ENCODE results near the gene UBL3. TPM values are rescaled to one million over a fixed set of nuclear protein-coding genes. Genes with fewer than 3 reads are reported as not detected.

UBL3 gene
- 10 to 100 TPM; 37.1 to 45.8 (median 40.0) TPM for polyA plus RNA-seq (ENCODE audit: insufficient read length in 3 of 3)
- long read RNA-seq, donor 1, full-length matches to known transcripts = 13 of 13 reads
- long read RNA-seq, donor 1, partial matches to known transcripts = 0 of 13 reads
- long read RNA-seq, donor 1, other reads (novel, unspliced or antisense) = 0 of 13 reads
- long read RNA-seq, donor 2, full-length matches to known transcripts = 8 of 8 reads
- long read RNA-seq, donor 2, partial matches to known transcripts = 0 of 8 reads
- long read RNA-seq, donor 2, other reads (novel, unspliced or antisense) = 0 of 8 reads
- long read RNA-seq, donor 3, full-length matches to known transcripts = 17 of 17 reads
- long read RNA-seq, donor 3, partial matches to known transcripts = 0 of 17 reads
- long read RNA-seq, donor 3, other reads (novel, unspliced or antisense) = 0 of 17 reads
- long read RNA-seq, donor 4, full-length matches to known transcripts = 12 of 12 reads
- long read RNA-seq, donor 4, partial matches to known transcripts = 0 of 12 reads
- long read RNA-seq, donor 4, other reads (novel, unspliced or antisense) = 0 of 12 reads
- long read RNA-seq, donor 5 = 0 reads
- long read RNA-seq, donor 6, full-length matches to known transcripts = 17 of 17 reads
- long read RNA-seq, donor 6, partial matches to known transcripts = 0 of 17 reads
- long read RNA-seq, donor 6, other reads (novel, unspliced or antisense) = 0 of 17 reads
- long read RNA-seq, donor 7, full-length matches to known transcripts = 25 of 25 reads
- long read RNA-seq, donor 7, partial matches to known transcripts = 0 of 25 reads
- long read RNA-seq, donor 7, other reads (novel, unspliced or antisense) = 0 of 25 reads
- long read RNA-seq, donor 8, full-length matches to known transcripts = 13 of 13 reads
- long read RNA-seq, donor 8, partial matches to known transcripts = 0 of 13 reads
- long read RNA-seq, donor 8, other reads (novel, unspliced or antisense) = 0 of 13 reads
- long read RNA-seq, donor 9, full-length matches to known transcripts = 17 of 17 reads
- long read RNA-seq, donor 9, partial matches to known transcripts = 0 of 17 reads
- long read RNA-seq, donor 9, other reads (novel, unspliced or antisense) = 0 of 17 reads
- long read RNA-seq, donor 10, full-length matches to known transcripts = 19 of 59 reads
- long read RNA-seq, donor 10, partial matches to known transcripts = 40 of 59 reads
- long read RNA-seq, donor 10, other reads (novel, unspliced or antisense) = 0 of 59 reads
- long read RNA-seq, donor 11, full-length matches to known transcripts = 15 of 15 reads
- long read RNA-seq, donor 11, partial matches to known transcripts = 0 of 15 reads
- long read RNA-seq, donor 11, other reads (novel, unspliced or antisense) = 0 of 15 reads
- long read RNA-seq, donor 12, full-length matches to known transcripts = 3 of 3 reads
- long read RNA-seq, donor 12, partial matches to known transcripts = 0 of 3 reads
- long read RNA-seq, donor 12, other reads (novel, unspliced or antisense) = 0 of 3 reads
- long read RNA-seq, donor 13 = 0 reads
- long read RNA-seq, donor 14, full-length matches to known transcripts = 15 of 15 reads
- long read RNA-seq, donor 14, partial matches to known transcripts = 0 of 15 reads
- long read RNA-seq, donor 14, other reads (novel, unspliced or antisense) = 0 of 15 reads
- long read RNA-seq, donor 15, full-length matches to known transcripts = 4 of 4 reads
- long read RNA-seq, donor 15, partial matches to known transcripts = 0 of 4 reads
- long read RNA-seq, donor 15, other reads (novel, unspliced or antisense) = 0 of 4 reads
- long read RNA-seq, donor 16, full-length matches to known transcripts = 54 of 69 reads
- long read RNA-seq, donor 16, partial matches to known transcripts = 15 of 69 reads
- long read RNA-seq, donor 16, other reads (novel, unspliced or antisense) = 0 of 69 reads

GRCh38 chr13:29850213-29850898, at the start of gene UBL3:
UBL3 (minus strand) TSS chr13:29850617; CDS start chr13:29849538, 1,079 bp downstream.
- peak; percentile 88 to 98 (median 96) for DNase-seq (ENCODE audit: extremely low read depth in 1 of 11, low read depth in 9 of 11, low spot score in 4 of 11)

- DNase-seq (ENCODE audit: extremely low read depth in 1 of 11, low read depth in 9 of 11, low spot score in 4 of 11) = no peak
These were observed 46.7 kb upstream of the UBL3 start for GRCh38 chr13:29897102-29897501.

GRCh38 chr13:29893438-29893837, 43.0 kb upstream of the UBL3 start:
- DNase-seq (ENCODE audit: extremely low read depth in 1 of 11, low read depth in 9 of 11, low spot score in 4 of 11) = no peak

GRCh38 chr13:29892151-29892550, 41.7 kb upstream of the UBL3 start:
- DNase-seq (ENCODE audit: extremely low read depth in 1 of 11, low read depth in 9 of 11, low spot score in 4 of 11) = no peak

GRCh38 chr13:29889111-29889510, 38.7 kb upstream of the UBL3 start:
- DNase-seq (ENCODE audit: extremely low read depth in 1 of 11, low read depth in 9 of 11, low spot score in 4 of 11) = no peak

- no peak for DNase-seq (ENCODE audit: extremely low read depth in 1 of 11, low read depth in 9 of 11, low spot score in 4 of 11)
These were observed 37.9 kb upstream of the UBL3 start for GRCh38 chr13:29888306-29888705.

GRCh38 chr13:29887686-29888085, 37.3 kb upstream of the UBL3 start:
- no peak for DNase-seq (ENCODE audit: extremely low read depth in 1 of 11, low read depth in 9 of 11, low spot score in 4 of 11)

GRCh38 chr13:29887030-29887557, 36.7 kb upstream of the UBL3 start:
- DNase-seq (ENCODE audit: extremely low read depth in 1 of 11, low read depth in 9 of 11, low spot score in 4 of 11) = no peak

GRCh38 chr13:29886446-29886845, 36.0 kb upstream of the UBL3 start:
- no peak for DNase-seq (ENCODE audit: extremely low read depth in 1 of 11, low read depth in 9 of 11, low spot score in 4 of 11)

- DNase-seq (ENCODE audit: extremely low read depth in 1 of 11, low read depth in 9 of 11, low spot score in 4 of 11) = no peak
These were observed 35.6 kb upstream of the UBL3 start for GRCh38 chr13:29885989-29886388.

GRCh38 chr13:29884671-29885430, 34.4 kb upstream of the UBL3 start:
- no peak for DNase-seq (ENCODE audit: extremely low read depth in 1 of 11, low read depth in 9 of 11, low spot score in 4 of 11)

- DNase-seq (ENCODE audit: extremely low read depth in 1 of 11, low read depth in 9 of 11, low spot score in 4 of 11) = no peak
These were observed 33.6 kb upstream of the UBL3 start for GRCh38 chr13:29883941-29884518.

GRCh38 chr13:29882076-29882475, 31.7 kb upstream of the UBL3 start:
- no peak for DNase-seq (ENCODE audit: extremely low read depth in 1 of 11, low read depth in 9 of 11, low spot score in 4 of 11)

- no peak for DNase-seq (ENCODE audit: extremely low read depth in 1 of 11, low read depth in 9 of 11, low spot score in 4 of 11)
These were observed 27.7 kb upstream of the UBL3 start for GRCh38 chr13:29878101-29878500.

- DNase-seq (ENCODE audit: extremely low read depth in 1 of 11, low read depth in 9 of 11, low spot score in 4 of 11) = no peak
These were observed 27.1 kb upstream of the UBL3 start for GRCh38 chr13:29877456-29878078.

- DNase-seq (ENCODE audit: extremely low read depth in 1 of 11, low read depth in 9 of 11, low spot score in 4 of 11) = no peak
These were observed 25.2 kb upstream of the UBL3 start for GRCh38 chr13:29875646-29876045.
